PC-9 (cell line): ENCODE results near the gene ATXN1.

Experiments
- CTCF ChIP-seq: fragments of 200-600 bp; sonication (generic); conservative IDR thresholded peaks from 2 replicates; pipeline ENCODE4 v1.6.1; 2017; ENCODE audit warnings: mixed run types, antibody characterized with exemption, mild to moderate bottlenecking, moderate library complexity
- EZH2 ChIP-seq: fragments of 200-600 bp; sonication (generic); IDR thresholded peaks from 2 replicates; pipeline ENCODE4 v1.8.0; 2017; ENCODE audit warnings: antibody characterized with exemption, low read depth

- TF ChIP-seq CTCF (no peak), EZH2 (no peak)
Observed at GRCh38 chr6:16691324-16691723, 69.9 kb downstream of the ATXN1 start.
